H1 (cell line): ENCODE results near the gene ADAM21.
A peak's percentile ranks its signal among the peaks of the same experiment; 100 is the strongest.
"Not testable (repeated sequence)": the region's sequence is repeated elsewhere in the genome, so short reads cannot be mapped to it uniquely, and the experiment has no call there.

Experiments used
- EGR1 ChIP-seq: IDR thresholded peaks from 2 replicates; pipeline ENCODE4 v1.6.1; 2011; ENCODE audit warnings: low read depth, low read length, borderline replicate concordance
- GABPA ChIP-seq: IDR thresholded peaks from 2 replicates; pipeline ENCODE4 v1.6.1; 2011; ENCODE audit warnings: mild to moderate bottlenecking, low read length, moderate library complexity, borderline replicate concordance; ENCODE audit not compliant: insufficient read depth
- HDAC2 ChIP-seq, 2 experiments: fragments of 300-600 bp in 1 of 2; sonication (generic) in 1 of 2; IDR thresholded peaks; 2 replicates each; pipeline ENCODE4 v1.6.1; 2011 to 2012; ENCODE audit warnings: low read depth in 2 of 2, low read length in 2 of 2, mild to moderate bottlenecking in 2 of 2, moderate library complexity in 2 of 2, borderline replicate concordance in 1 of 2, inconsistent platforms in 1 of 2
- JUND ChIP-seq: IDR thresholded peaks from 2 replicates; pipeline ENCODE4 v1.6.1; 2011; ENCODE audit warnings: mild to moderate bottlenecking, improper control_type of control experiment, low read length
- PHF8 ChIP-seq: fragments of 200-600 bp; sonication (generic); conservative IDR thresholded peaks from 2 replicates; pipeline ENCODE4 v1.7.1; 2012; ENCODE audit warnings: low read depth, mild to moderate bottlenecking, inconsistent platforms, low read length, moderate library complexity
- POLR2A ChIP-seq, 2 experiments: IDR thresholded peaks; 1 replicate in 1 of 2; 2 replicates in 1 of 2; pipeline ENCODE4 v1.6.1; 2011; ENCODE audit warnings: low read depth in 2 of 2, low read length in 2 of 2, mild to moderate bottlenecking in 2 of 2; ENCODE audit errors: control extremely low read depth in 1 of 2
- POLR2AphosphoS5 ChIP-seq: IDR thresholded peaks from 2 replicates; pipeline ENCODE4 v1.6.1; 2011; ENCODE audit warnings: low read depth, low read length
- POU5F1 ChIP-seq: IDR thresholded peaks from 2 replicates; pipeline ENCODE4 v1.6.1; 2011; ENCODE audit warnings: low read depth, mild to moderate bottlenecking, low read length, moderate library complexity
- SP1 ChIP-seq: IDR thresholded peaks from 2 replicates; pipeline ENCODE4 v1.6.1; 2011; ENCODE audit warnings: low read depth, low read length
- SRF ChIP-seq: IDR thresholded peaks from 2 replicates; pipeline ENCODE4 v1.6.1; 2011; ENCODE audit warnings: mild to moderate bottlenecking, low read depth, low read length, moderate library complexity
- TAF1 ChIP-seq: IDR thresholded peaks from 2 replicates; pipeline ENCODE4 v1.6.1; 2011; ENCODE audit warnings: mild to moderate bottlenecking, low read depth, low read length
- YY1 ChIP-seq: IDR thresholded peaks from 2 replicates; pipeline ENCODE4 v1.6.1; 2011; ENCODE audit warnings: low read depth, mild to moderate bottlenecking, low read length
- TF ChIP-seq, protein P1 (sequence below): IDR thresholded peaks from 2 replicates; pipeline ENCODE4 v1.6.1; 2012; ENCODE audit warnings: inconsistent platforms
- TF ChIP-seq, protein P2 (sequence below), 3 experiments: IDR thresholded peaks; 1 replicate in 2 of 3; 2 replicates in 1 of 3; pipeline versions ENCODE4 v1.5.1 to v1.6.1; 2011; ENCODE audit warnings: low read length in 3 of 3, mild to moderate bottlenecking in 3 of 3, inconsistent platforms in 2 of 3, low read depth in 1 of 3, moderate library complexity in 1 of 3; ENCODE audit not compliant: insufficient read depth in 1 of 3; ENCODE audit errors: control extremely low read depth in 1 of 3

DNA sequence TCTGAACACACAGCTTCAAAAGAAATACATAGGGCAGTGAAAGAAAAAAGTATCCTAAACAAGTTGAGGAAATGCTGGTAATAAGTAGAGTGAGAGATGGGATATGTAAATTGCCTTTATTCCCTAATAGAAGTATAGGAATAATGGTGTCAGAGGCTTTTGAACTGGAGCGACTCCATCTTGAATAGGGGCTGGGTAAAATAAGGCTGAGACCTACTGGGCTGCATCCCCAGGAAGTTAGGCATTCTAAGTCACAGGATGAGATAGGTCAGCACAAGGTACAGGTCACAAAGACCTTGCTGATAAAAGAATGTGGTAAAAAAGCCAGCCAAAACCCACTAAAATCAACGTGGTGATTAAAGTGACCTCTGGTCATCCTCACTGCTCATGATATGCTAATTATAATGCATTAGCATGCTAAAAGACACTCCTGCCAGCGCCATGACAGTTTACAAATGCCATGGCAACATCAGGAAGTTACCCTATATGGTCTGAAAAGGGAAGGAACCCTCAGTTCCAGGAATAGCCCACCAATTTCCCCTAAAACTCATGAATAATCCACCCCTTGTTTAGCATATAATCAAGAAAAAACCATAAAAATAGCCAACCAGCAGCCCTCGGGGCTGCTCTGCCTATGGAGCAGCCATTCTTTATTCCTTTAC lies 32.6 kb upstream of the ADAM21 start:
- peak; percentile 89 for TF ChIP-seq SRF
- TF ChIP-seq, protein P1, sequence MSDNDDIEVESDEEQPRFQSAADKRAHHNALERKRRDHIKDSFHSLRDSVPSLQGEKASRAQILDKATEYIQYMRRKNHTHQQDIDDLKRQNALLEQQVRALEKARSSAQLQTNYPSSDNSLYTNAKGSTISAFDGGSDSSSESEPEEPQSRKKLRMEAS = not testable (repeated sequence)
- TF ChIP-seq POU5F1; PHF8; HDAC2 (IDR thresholded peaks at IDR 0.05; ENCODE audit: borderline replicate concordance in 1 of 2, low read depth in 2 of 2, low read length in 2 of 2); JUND; SP1; POLR2A (IDR thresholded peaks at IDR 0.05; ENCODE audit: control extremely low read depth in 1 of 2, low read depth in 2 of 2, low read length in 2 of 2); EGR1; GABPA; TAF1; POLR2AphosphoS5: not testable (repeated sequence)
- TF ChIP-seq, protein P2, sequence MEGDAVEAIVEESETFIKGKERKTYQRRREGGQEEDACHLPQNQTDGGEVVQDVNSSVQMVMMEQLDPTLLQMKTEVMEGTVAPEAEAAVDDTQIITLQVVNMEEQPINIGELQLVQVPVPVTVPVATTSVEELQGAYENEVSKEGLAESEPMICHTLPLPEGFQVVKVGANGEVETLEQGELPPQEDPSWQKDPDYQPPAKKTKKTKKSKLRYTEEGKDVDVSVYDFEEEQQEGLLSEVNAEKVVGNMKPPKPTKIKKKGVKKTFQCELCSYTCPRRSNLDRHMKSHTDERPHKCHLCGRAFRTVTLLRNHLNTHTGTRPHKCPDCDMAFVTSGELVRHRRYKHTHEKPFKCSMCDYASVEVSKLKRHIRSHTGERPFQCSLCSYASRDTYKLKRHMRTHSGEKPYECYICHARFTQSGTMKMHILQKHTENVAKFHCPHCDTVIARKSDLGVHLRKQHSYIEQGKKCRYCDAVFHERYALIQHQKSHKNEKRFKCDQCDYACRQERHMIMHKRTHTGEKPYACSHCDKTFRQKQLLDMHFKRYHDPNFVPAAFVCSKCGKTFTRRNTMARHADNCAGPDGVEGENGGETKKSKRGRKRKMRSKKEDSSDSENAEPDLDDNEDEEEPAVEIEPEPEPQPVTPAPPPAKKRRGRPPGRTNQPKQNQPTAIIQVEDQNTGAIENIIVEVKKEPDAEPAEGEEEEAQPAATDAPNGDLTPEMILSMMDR (IDR thresholded peaks at IDR 0.05; ENCODE audit: control extremely low read depth in 1 of 3, insufficient read depth in 1 of 3, low read depth in 1 of 3, low read length in 3 of 3) = not testable (repeated sequence)
- peak; percentile 86 for TF ChIP-seq YY1
